Thoracic aorta (tissue), 2 donors: ENCODE data around the gene CBLL2. TPM values are rescaled to one million over a fixed set of nuclear protein-coding genes. Genes with fewer than 3 reads are reported as not detected.
A peak's percentile ranks its signal among the peaks of the same experiment; 100 is the strongest.
"Not testable (repeated sequence)": the region's sequence is repeated elsewhere in the genome, so short reads cannot be mapped to it uniquely, and the experiment has no call there.

ENCODE experiments used
- ATAC-seq: fragments of 150-250 bp; one replicate; pipeline ENCODE4 v1.8.0; 2017; ENCODE audit warnings: low read depth; ENCODE audit not compliant: insufficient number of reproducible peaks, low FRiP score
- DNase-seq: peaks from one replicate; pipeline ENCODE4 v3.0.0-alpha.2; 2020; ENCODE audit warnings: low spot score
- H3K27ac ChIP-seq, 2 donors: fragments of 200-600 bp; sonication (generic); 1 replicate in 1 of 2; 2 replicates in 1 of 2; pipeline ENCODE4 v1.5.1; 2016; ENCODE audit warnings: mild to moderate bottlenecking in 2 of 2, moderate library complexity in 2 of 2
- H3K27me3 ChIP-seq: fragments of 200-600 bp; sonication (generic); replicated peaks from 2 replicates; pipeline ENCODE4 v1.6.0; 2016; ENCODE audit warnings: mild to moderate bottlenecking; ENCODE audit not compliant: insufficient read depth
- H3K36me3 ChIP-seq: fragments of 200-600 bp; sonication (generic); one replicate; pipeline ENCODE4 v1.5.1; 2016
- H3K4me1 ChIP-seq, 2 donors: fragments of 200-600 bp; sonication (generic); 1 replicate in 1 of 2; 2 replicates in 1 of 2; pipeline versions ENCODE4 v1.5.1 to v1.6.0; 2016; ENCODE audit warnings: low read depth in 2 of 2, mild to moderate bottlenecking in 1 of 2; ENCODE audit not compliant: control insufficient read depth in 1 of 2
- H3K4me3 ChIP-seq: fragments of 200-600 bp; sonication (generic); 2 replicates; pipeline ENCODE4 v1.5.1; 2016; ENCODE audit warnings: mild to moderate bottlenecking
- H3K9me3 ChIP-seq: fragments of 200-600 bp; sonication (generic); 2 replicates; pipeline ENCODE4 v1.5.1; 2016
- CTCF ChIP-seq: fragments of 200-600 bp; sonication (generic); IDR thresholded peaks from one replicate; pipeline ENCODE4 v1.5.1; 2019; ENCODE audit warnings: antibody characterized with exemption
- total RNA-seq, 2 donors: library from RNA; depleted of rRNA; stranded (reverse); fragments of >200 nt; gene quantifications; one replicate each; pipeline versions ENCODE4 v1.1.0 to v1.2.3, GENCODE V29; 2016

Gene CBLL2
- total RNA-seq, 2 donors from 2014 or later: not detected

- no peak for DNase-seq
- Histone ChIP-seq H3K4me1 (no peaks in the 10 kb centered on the region), H3K27me3 (no peaks in the 10 kb centered on the region), H3K4me3 (no peak overlapping the region), H3K36me3 (no peaks in the 10 kb centered on the region), H3K9me3 (no peaks in the 10 kb centered on the region), H3K27ac (no peak overlapping the region)
- no peak for ATAC-seq
- TF ChIP-seq CTCF: no peak
Observed at GRCh38 chrX:22278375-22278774, 5.7 kb downstream of the CBLL2 start.

- not testable (repeated sequence) for H3K27me3 ChIP-seq, H3K9me3 ChIP-seq, H3K4me3 ChIP-seq, H3K27ac ChIP-seq, H3K4me1 ChIP-seq, DNase-seq, ATAC-seq, H3K36me3 ChIP-seq
Observed at GRCh38 chrX:22289209-22289608, 16.5 kb downstream of the CBLL2 start.

GRCh38 chrX:22296871-22297270 lies 24.2 kb downstream of the CBLL2 start:
- H3K4me1 ChIP-seq: peaks cover 4 to 16% of the 10 kb centered on the region in 2 donors
- TF ChIP-seq CTCF: no peak
- ATAC-seq: no peak
- H3K9me3 ChIP-seq: no peaks in the 10 kb centered on the region
- H3K36me3 ChIP-seq: no peaks in the 10 kb centered on the region
- no peak overlapping the region for H3K4me3 ChIP-seq
- H3K27me3 ChIP-seq: no peaks in the 10 kb centered on the region
- no peak for DNase-seq
- H3K27ac ChIP-seq: no peak overlapping the region

- H3K36me3 ChIP-seq: no peaks in the 10 kb centered on the region
- peak overlapping the region; percentile 8 for H3K4me3 ChIP-seq
- peak; percentile 50 for ATAC-seq
- H3K27me3 ChIP-seq: no peaks in the 10 kb centered on the region
- no peak for TF ChIP-seq CTCF
- no peak for DNase-seq
- peaks cover 4 to 16% of the 10 kb centered on the region in 2 donors for H3K4me1 ChIP-seq
- peak overlapping the region in 1 of 2 donors; percentile 10 for H3K27ac ChIP-seq
- H3K9me3 ChIP-seq: no peaks in the 10 kb centered on the region
Observed at GRCh38 chrX:22300130-22300529, 27.4 kb downstream of the CBLL2 start.

- ATAC-seq (no peak), DNase-seq (no peak)
- H3K4me3 ChIP-seq: no peak overlapping the region
- no peaks in the 10 kb centered on the region for H3K27me3 ChIP-seq
- H3K36me3 ChIP-seq: no peaks in the 10 kb centered on the region
- no peak overlapping the region for H3K27ac ChIP-seq
- H3K4me1 ChIP-seq: peaks cover 0 to 14% of the 10 kb centered on the region in 2 donors
- no peak for TF ChIP-seq CTCF
- H3K9me3 ChIP-seq: no peaks in the 10 kb centered on the region
Observed at GRCh38 chrX:22310779-22311178, 38.1 kb downstream of the CBLL2 start.

- no peaks in the 10 kb centered on the region for H3K36me3 ChIP-seq
- no peaks in the 10 kb centered on the region for H3K27me3 ChIP-seq
- H3K27ac ChIP-seq: no peak overlapping the region
- TF ChIP-seq CTCF: no peak
- ATAC-seq (no peak), DNase-seq (no peak)
- peaks cover 0 to 14% of the 10 kb centered on the region in 2 donors for H3K4me1 ChIP-seq
- H3K4me3 ChIP-seq: no peak overlapping the region
- H3K9me3 ChIP-seq: no peaks in the 10 kb centered on the region
Observed at GRCh38 chrX:22313766-22314165, 41.1 kb downstream of the CBLL2 start.
